BLaER1 (cell line): ENCODE data around the gene PRKCA.

Experiments
- H3K27ac ChIP-seq: shearing (Covaris generic); formaldehyde crosslinking; 2 replicates; pipeline ENCODE4 v1.8.1; 2022
- H3K27me3 ChIP-seq: shearing (Covaris generic); formaldehyde crosslinking; 2 replicates; pipeline ENCODE4 v1.8.1; 2022
- H3K36me3 ChIP-seq: shearing (Covaris generic); formaldehyde crosslinking; 2 replicates; pipeline ENCODE4 v1.8.1; 2022
- H3K4me1 ChIP-seq: shearing (Covaris generic); formaldehyde crosslinking; 2 replicates; pipeline ENCODE4 v1.8.1; 2022
- H3K4me2 ChIP-seq: shearing (Covaris generic); formaldehyde crosslinking; 2 replicates; pipeline ENCODE4 v1.8.1; 2022
- H3K4me3 ChIP-seq: shearing (Covaris generic); formaldehyde crosslinking; 2 replicates; pipeline ENCODE4 v1.8.1; 2022
- H3K9ac ChIP-seq: shearing (Covaris generic); formaldehyde crosslinking; 2 replicates; pipeline ENCODE4 v1.8.1; 2022
- H3K9me3 ChIP-seq: shearing (Covaris generic); formaldehyde crosslinking; 2 replicates; pipeline ENCODE4 v1.8.1; 2022
- H4K20me1 ChIP-seq: shearing (Covaris generic); formaldehyde crosslinking; 2 replicates; pipeline ENCODE4 v1.8.1; 2022
- Cebpa-rat ChIP-seq: shearing (Covaris generic); IDR thresholded peaks from 2 replicates; pipeline ENCODE4 v1.8.1; 2022

PRKCA gene

GRCh38 chr17:66629762-66630161 lies 327.3 kb downstream of the PRKCA start:
- no peaks in the 10 kb centered on the region for H4K20me1 ChIP-seq
- H3K4me1 ChIP-seq: no peaks in the 10 kb centered on the region
- H3K27ac ChIP-seq: no peak overlapping the region
- no peak overlapping the region for H3K4me3 ChIP-seq
- no peaks in the 10 kb centered on the region for H3K36me3 ChIP-seq
- no peaks in the 10 kb centered on the region for H3K27me3 ChIP-seq
- no peak for TF ChIP-seq Cebpa-rat
- no peak overlapping the region for H3K4me2 ChIP-seq
- no peak overlapping the region for H3K9ac ChIP-seq
- no peaks in the 10 kb centered on the region for H3K9me3 ChIP-seq

DNA sequence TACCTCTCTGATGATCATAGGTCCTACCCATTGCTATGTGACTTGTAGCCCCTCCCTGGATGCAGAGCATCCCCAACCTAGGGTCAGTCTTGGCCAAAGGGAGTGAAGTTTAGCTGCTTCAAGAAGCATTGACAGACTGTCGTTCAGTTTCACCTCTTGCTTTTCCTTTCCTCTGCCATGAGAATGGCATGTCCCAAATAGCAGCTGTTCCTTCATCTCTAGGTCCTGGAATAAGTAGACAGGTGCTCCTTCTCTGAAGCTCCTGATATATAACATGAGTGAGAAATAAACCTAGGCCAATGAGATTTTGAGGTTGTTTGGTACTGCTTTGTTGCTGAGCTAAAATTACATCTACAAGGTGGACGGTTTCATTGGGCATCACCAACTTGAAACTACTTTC lies 328.0 kb downstream of the PRKCA start:
- no peaks in the 10 kb centered on the region for H3K36me3 ChIP-seq
- H3K9ac ChIP-seq: no peak overlapping the region
- TF ChIP-seq Cebpa-rat: no peak
- H3K4me3 ChIP-seq: no peak overlapping the region
- H3K9me3 ChIP-seq: no peaks in the 10 kb centered on the region
- H3K4me2 ChIP-seq: no peak overlapping the region
- H3K27me3 ChIP-seq: no peaks in the 10 kb centered on the region
- no peaks in the 10 kb centered on the region for H4K20me1 ChIP-seq
- no peaks in the 10 kb centered on the region for H3K4me1 ChIP-seq
- H3K27ac ChIP-seq: no peak overlapping the region

DNA sequence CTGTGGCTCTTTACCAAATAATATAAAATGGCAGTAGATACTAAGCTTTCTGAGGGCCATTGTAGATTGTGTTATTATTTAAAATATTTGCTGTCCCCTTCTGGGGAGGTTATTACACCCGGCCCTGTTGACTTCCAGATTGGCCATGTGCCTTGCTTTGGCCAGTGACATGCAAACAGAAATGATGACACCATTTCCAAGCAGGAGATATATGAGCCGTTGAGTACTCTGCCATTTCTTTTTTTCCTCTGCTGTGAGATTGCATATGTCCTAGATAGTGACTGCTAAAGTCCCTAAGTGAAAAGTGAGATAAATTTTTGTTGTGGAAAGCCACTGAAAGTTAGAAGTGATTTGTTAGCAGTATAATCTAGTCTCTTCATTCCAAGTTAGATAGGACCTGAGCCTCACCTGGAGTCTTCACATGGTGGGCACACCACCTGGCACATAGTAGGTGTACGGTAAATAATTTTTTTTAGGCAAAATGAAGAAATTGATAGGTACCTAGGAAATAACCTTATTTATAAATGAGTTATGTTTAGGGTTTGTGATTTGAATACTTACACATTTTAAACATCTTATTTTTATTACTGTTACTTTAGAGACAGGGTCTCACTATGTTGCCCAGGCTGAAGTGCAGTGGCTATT lies 328.5 kb downstream of the PRKCA start:
- no peak for TF ChIP-seq Cebpa-rat
- Histone ChIP-seq H3K9ac (no peak overlapping the region), H4K20me1 (no peaks in the 10 kb centered on the region), H3K9me3 (no peaks in the 10 kb centered on the region), H3K4me3 (no peak overlapping the region), H3K27me3 (no peaks in the 10 kb centered on the region), H3K36me3 (no peaks in the 10 kb centered on the region), H3K27ac (no peak overlapping the region), H3K4me2 (no peak overlapping the region), H3K4me1 (no peaks in the 10 kb centered on the region)

GRCh38 chr17:66632731-66633130 lies 330.3 kb downstream of the PRKCA start:
- no peaks in the 10 kb centered on the region for H3K9me3 ChIP-seq
- H3K4me1 ChIP-seq: no peaks in the 10 kb centered on the region
- no peaks in the 10 kb centered on the region for H3K36me3 ChIP-seq
- H4K20me1 ChIP-seq: no peaks in the 10 kb centered on the region
- no peak for TF ChIP-seq Cebpa-rat
- H3K27ac ChIP-seq: no peak overlapping the region
- no peak overlapping the region for H3K4me3 ChIP-seq
- no peak overlapping the region for H3K9ac ChIP-seq
- no peaks in the 10 kb centered on the region for H3K27me3 ChIP-seq
- H3K4me2 ChIP-seq: no peak overlapping the region

GRCh38 chr17:66633317-66633965 lies 331.0 kb downstream of the PRKCA start:
- H4K20me1 ChIP-seq: no peaks in the 10 kb centered on the region
- H3K9me3 ChIP-seq: no peaks in the 10 kb centered on the region
- no peak overlapping the region for H3K9ac ChIP-seq
- H3K27me3 ChIP-seq: no peaks in the 10 kb centered on the region
- no peaks in the 10 kb centered on the region for H3K36me3 ChIP-seq
- no peak for TF ChIP-seq Cebpa-rat
- no peak overlapping the region for H3K4me3 ChIP-seq
- no peak overlapping the region for H3K4me2 ChIP-seq
- H3K4me1 ChIP-seq: no peaks in the 10 kb centered on the region
- H3K27ac ChIP-seq: no peak overlapping the region

DNA sequence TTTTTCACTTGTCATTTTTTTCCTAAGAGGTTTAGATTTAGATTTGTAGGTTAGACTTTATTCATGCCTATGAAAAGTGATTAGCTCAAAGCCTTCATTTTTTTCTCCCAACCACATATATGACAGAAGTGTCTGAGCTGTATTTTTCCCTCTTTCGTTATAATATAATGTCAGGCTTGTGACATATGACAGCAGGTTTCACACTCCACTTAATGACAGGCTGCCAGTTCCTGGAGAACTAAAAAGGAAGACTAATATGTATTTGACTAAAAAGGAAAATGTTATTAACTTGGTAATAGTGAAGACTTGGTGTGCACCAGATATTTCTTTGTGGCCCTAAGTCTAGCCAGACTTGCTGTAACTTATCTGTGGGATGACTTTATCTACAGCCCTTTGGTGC lies 331.8 kb downstream of the PRKCA start:
- Histone ChIP-seq H4K20me1 (no peaks in the 10 kb centered on the region), H3K36me3 (no peaks in the 10 kb centered on the region), H3K4me1 (no peaks in the 10 kb centered on the region), H3K27ac (no peak overlapping the region), H3K4me2 (no peak overlapping the region), H3K4me3 (no peak overlapping the region), H3K27me3 (no peaks in the 10 kb centered on the region), H3K9ac (no peak overlapping the region), H3K9me3 (no peaks in the 10 kb centered on the region)
- no peak for TF ChIP-seq Cebpa-rat

DNA sequence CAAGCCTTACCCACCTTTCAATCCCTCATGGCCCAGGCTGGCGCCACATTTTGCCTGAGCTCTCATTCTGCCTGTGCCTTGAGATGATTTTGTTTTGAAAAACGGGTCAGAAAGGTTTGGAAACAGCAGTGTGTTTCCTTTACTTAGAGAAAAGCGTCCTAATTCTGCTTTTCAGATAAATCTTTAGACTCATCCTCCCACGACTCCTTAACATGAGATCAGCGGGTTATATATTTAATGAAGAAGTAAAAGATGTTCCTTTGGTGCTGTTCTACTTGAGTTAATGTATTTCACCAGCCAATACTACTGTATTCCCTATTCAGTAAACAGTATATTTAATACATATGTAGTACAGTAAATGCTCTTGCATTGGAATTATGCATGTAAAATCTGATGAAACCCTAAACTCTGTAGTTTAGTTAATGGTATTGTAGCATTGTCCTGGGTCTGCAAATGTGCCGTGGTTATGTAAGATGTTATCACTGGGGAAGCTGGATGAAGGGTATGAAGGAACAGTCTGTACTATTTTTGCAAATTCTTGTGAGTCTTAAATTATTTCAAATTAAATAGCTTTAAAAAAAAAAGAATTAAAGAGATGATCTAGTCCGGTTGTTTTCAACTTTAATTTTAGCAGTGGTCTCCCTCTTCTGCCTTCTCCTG lies 333.1 kb downstream of the PRKCA start:
- Histone ChIP-seq H3K4me3 (no peak overlapping the region), H3K36me3 (no peaks in the 10 kb centered on the region), H3K9ac (no peak overlapping the region), H4K20me1 (no peaks in the 10 kb centered on the region), H3K27ac (no peak overlapping the region), H3K9me3 (no peaks in the 10 kb centered on the region), H3K4me2 (no peak overlapping the region), H3K4me1 (no peaks in the 10 kb centered on the region), H3K27me3 (no peaks in the 10 kb centered on the region)
- TF ChIP-seq Cebpa-rat: no peak

- no peaks in the 10 kb centered on the region for H4K20me1 ChIP-seq
- TF ChIP-seq Cebpa-rat: no peak
- no peaks in the 10 kb centered on the region for H3K27me3 ChIP-seq
- no peaks in the 10 kb centered on the region for H3K9me3 ChIP-seq
- H3K4me2 ChIP-seq: no peak overlapping the region
- no peak overlapping the region for H3K27ac ChIP-seq
- no peaks in the 10 kb centered on the region for H3K4me1 ChIP-seq
- H3K9ac ChIP-seq: no peak overlapping the region
- H3K4me3 ChIP-seq: no peak overlapping the region
- H3K36me3 ChIP-seq: no peaks in the 10 kb centered on the region
Observed at GRCh38 chr17:66636111-66636510, 333.7 kb downstream of the PRKCA start.

DNA sequence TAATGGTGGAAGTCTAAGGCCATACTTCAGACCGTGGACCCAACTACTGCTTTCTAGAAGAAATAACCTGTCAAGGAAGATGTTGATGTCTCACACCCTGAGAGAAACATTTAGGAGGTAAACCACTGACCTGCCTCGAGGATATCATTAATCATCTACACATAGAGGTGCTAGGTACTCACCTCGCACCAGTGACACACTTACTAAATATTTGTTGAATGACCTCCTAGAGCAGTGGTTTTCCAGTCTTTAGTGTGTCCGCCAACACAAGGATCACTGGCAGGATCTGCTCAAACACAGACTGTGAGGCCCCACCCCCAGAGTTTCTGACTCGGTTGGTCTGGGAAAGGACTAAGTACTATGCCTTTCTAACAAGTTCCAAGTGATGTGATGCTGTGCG lies 335.1 kb downstream of the PRKCA start:
- no peak overlapping the region for H3K4me3 ChIP-seq
- no peaks in the 10 kb centered on the region for H3K27me3 ChIP-seq
- no peak overlapping the region for H3K4me2 ChIP-seq
- no peaks in the 10 kb centered on the region for H3K36me3 ChIP-seq
- no peaks in the 10 kb centered on the region for H3K4me1 ChIP-seq
- no peak for TF ChIP-seq Cebpa-rat
- no peak overlapping the region for H3K27ac ChIP-seq
- no peaks in the 10 kb centered on the region for H4K20me1 ChIP-seq
- no peak overlapping the region for H3K9ac ChIP-seq
- no peaks in the 10 kb centered on the region for H3K9me3 ChIP-seq

GRCh38 chr17:66638707-66639479 lies 336.5 kb downstream of the PRKCA start:
- Histone ChIP-seq H3K9ac (no peak overlapping the region), H3K4me3 (no peak overlapping the region), H3K4me2 (no peak overlapping the region), H3K36me3 (no peaks in the 10 kb centered on the region), H3K9me3 (no peaks in the 10 kb centered on the region), H3K27ac (no peak overlapping the region), H4K20me1 (no peaks in the 10 kb centered on the region), H3K4me1 (no peaks in the 10 kb centered on the region), H3K27me3 (no peaks in the 10 kb centered on the region)
- no peak for TF ChIP-seq Cebpa-rat
